Measurements from ENCODE around the gene NPAS1. TPM values are rescaled to one million over a fixed set of nuclear protein-coding genes. Genes with fewer than 3 reads are reported as not detected.

Gene NPAS1
- total and polyA plus RNA-seq, 2 of the 8 experiments (the other 6 are each of a cell fraction or from before 2014, with no cell fraction given), result 9.9 to 13.9 TPM

DNA sequence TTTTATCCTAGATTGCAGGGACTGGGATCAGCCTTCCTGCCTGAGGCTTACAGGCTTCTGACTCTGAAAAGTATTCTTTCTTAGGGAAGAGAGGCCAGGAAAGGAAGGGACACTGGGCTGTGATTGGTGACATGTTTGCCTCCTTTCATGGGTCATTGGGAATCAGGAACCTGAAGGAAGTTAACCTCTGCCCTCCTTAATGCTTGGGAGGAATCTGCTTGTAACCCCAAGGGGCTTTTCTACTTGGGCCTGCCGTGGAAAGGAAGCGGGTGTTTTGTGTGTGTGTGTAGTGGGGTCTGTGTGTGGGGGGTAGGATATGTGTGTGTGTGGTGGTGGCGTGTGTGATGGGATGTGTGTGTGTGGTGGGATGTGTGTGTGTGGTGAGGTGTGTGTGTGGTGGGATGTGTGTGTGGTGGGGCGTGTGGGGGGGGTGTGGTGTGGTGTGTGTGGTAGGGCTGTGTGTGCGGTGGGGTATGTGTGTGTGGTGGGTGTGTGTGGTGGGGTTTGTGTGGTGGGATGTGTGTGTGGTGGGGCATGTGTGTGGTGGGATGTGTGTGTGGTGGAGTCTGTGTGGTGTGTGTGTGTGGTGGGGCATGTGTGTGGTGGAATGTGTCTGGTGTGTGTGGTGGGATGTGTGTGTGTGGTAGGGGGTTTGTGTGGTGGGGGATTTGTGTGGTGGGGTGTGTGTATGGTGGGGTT lies 41.3 kb upstream of the NPAS1 start:
- no peaks in the 10 kb centered on the region for H3K79me2 ChIP-seq (ENCODE audit: control insufficient read depth in 1 of 2, insufficient read depth in 2 of 2, low read length in 2 of 2)
- peak overlapping the region; percentile 54; the same call in 1 of the 2 replicates for H2AK5ac ChIP-seq (ENCODE audit: low read depth, low read length)
- no peak overlapping the region for H3K4ac ChIP-seq (replicated peaks; ENCODE audit: insufficient read length, low read depth, low read length)
- no peaks in the 10 kb centered on the region for H3K36me3 ChIP-seq (ENCODE audit: control insufficient read depth in 2 of 4, insufficient read depth in 4 of 4, low read length in 3 of 4)
- H3K9ac ChIP-seq (replicated peaks in 1 of 4; ENCODE audit: extremely low read depth in 1 of 4, low read depth in 3 of 4, low read length in 3 of 4), result no peak overlapping the region; a peak in 1 of 7 replicates
- peaks cover 3 to 13% of the 10 kb centered on the region in 2 experiments for H4K20me1 ChIP-seq (replicated peaks in 1 of 2; ENCODE audit: control insufficient read depth in 1 of 2, insufficient read depth in 2 of 2, low read length in 2 of 2)
- no peak overlapping the region for H4K5ac ChIP-seq (ENCODE audit: insufficient read length, low read depth, low read length)
- TF ChIP-seq GABPA (IDR thresholded peaks at IDR 0.05; ENCODE audit: borderline replicate concordance, insufficient read depth, low read length), result no peak
- no peak for TF ChIP-seq SRF (IDR thresholded peaks at IDR 0.05; ENCODE audit: low read depth, low read length)
- TF ChIP-seq RXRA (IDR thresholded peaks at IDR 0.05; ENCODE audit: insufficient read depth, low read depth, low read length), result no peak
- no peak for TF ChIP-seq EP300 (IDR thresholded peaks at IDR 0.05; ENCODE audit: borderline replicate concordance in 1 of 2, low read depth in 2 of 2, low read length in 2 of 2)
- TF ChIP-seq SP1 (IDR thresholded peaks at IDR 0.05; ENCODE audit: low read depth, low read length), result no peak
- TF ChIP-seq MAFK (IDR thresholded peaks at IDR 0.05; ENCODE audit: low read depth, low read length), result no peak
- TF ChIP-seq RFX5 (IDR thresholded peaks at IDR 0.05; ENCODE audit: borderline replicate concordance, low read depth, low read length), result no peak
- no peak for TF ChIP-seq HDAC6 (IDR thresholded peaks at IDR 0.05; ENCODE audit: low read depth, low read length)
- no peak for TF ChIP-seq SAP30 (IDR thresholded peaks at IDR 0.05; ENCODE audit: insufficient read depth, insufficient replicate concordance, low read length)
- no peak overlapping the region for H3K14ac ChIP-seq (ENCODE audit: insufficient read length)
- no peaks in the 10 kb centered on the region for H3K27me3 ChIP-seq (replicated peaks in 1 of 4; ENCODE audit: control insufficient read depth in 3 of 4, extremely low read depth in 1 of 4, insufficient read depth in 3 of 4, low read length in 3 of 4)
- POLR2A ChIA-PET (ENCODE audit: partially characterized antibody), result interaction anchor here (1.0 to 1.5 kb wide), 4 partner anchors 8 to 116 kb away, joined by 3 to 4 read pairs (median 3); no protein-coding TSS in a partner anchor
- no peak overlapping the region for H2BK120ac ChIP-seq (replicated peaks; ENCODE audit: low read depth, low read length)
- 81% methylated on average over 5 of the region's 5 CpGs; no CpG with 5 or more reads in 1 of the 2 experiments for WGBS, 2 experiments (ENCODE audit: extremely low coverage in 1 of 2, insufficient coverage in 1 of 2, insufficient read length in 1 of 2, insufficient replicate concordance in 2 of 2, low coverage in 1 of 2, low lambda C conversion rate in 2 of 2, missing lambda C conversion rate in 1 of 2)
- no peaks in the 10 kb centered on the region for H3K9me3 ChIP-seq (ENCODE audit: insufficient read depth in 2 of 2, low read depth in 1 of 2, low read length in 1 of 2)
- FAIRE-seq (no peak), DNase-seq (ENCODE audit: low read depth in 1 of 2, low spot score in 2 of 2) (no peak)
- H2AFZ ChIP-seq (ENCODE audit: low read length), result no peak overlapping the region
- no peak overlapping the region for H3K27ac ChIP-seq (ENCODE audit: low read depth, low read length)
- 0 out of 2 replicates have a peak overlapping the region, but pooled peaks have one; percentile 9 for H3K18ac ChIP-seq (ENCODE audit: extremely low read depth, low read length)
- peak overlapping the region; percentile 30; the same call in 1 of the 2 replicates for H2BK5ac ChIP-seq (ENCODE audit: low read depth, low read length)
- no peak overlapping the region for H3K4me2 ChIP-seq (ENCODE audit: insufficient read depth in 1 of 2, low read depth in 2 of 2, low read length in 2 of 2)
- peaks cover 14 to 24% (median 20%) of the 10 kb centered on the region in 4 experiments for H3K4me1 ChIP-seq (replicated peaks in 1 of 4; ENCODE audit: control insufficient read depth in 3 of 4, insufficient read depth in 4 of 4, low read length in 3 of 4)
- peak overlapping the region; percentile 59 for H3K56ac ChIP-seq (replicated peaks; ENCODE audit: insufficient read length, low read depth, low read length)
- peaks cover 18% of the 10 kb centered on the region for H3K79me1 ChIP-seq (ENCODE audit: low read depth, low read length)
- no peak overlapping the region for H3K4me3 ChIP-seq (ENCODE audit: extremely low read depth in 1 of 4, insufficient read depth in 2 of 4, low read depth in 3 of 4, low read length in 4 of 4)
- H2BK20ac ChIP-seq (ENCODE audit: low read length), result no peak overlapping the region
- H2BK12ac ChIP-seq (ENCODE audit: low read depth, low read length), result 0 out of 2 replicates have a peak overlapping the region, but pooled peaks have one; percentile 30
- peaks cover 8% of the 10 kb centered on the region; the same call in 1 of the 2 replicates for H3K23me2 ChIP-seq (ENCODE audit: low read depth, low read length)
- H4K8ac ChIP-seq (ENCODE audit: extremely low read depth, insufficient read depth, low read length), result no peak overlapping the region
- no peak overlapping the region for H4K91ac ChIP-seq (replicated peaks; ENCODE audit: insufficient read length, low read length)
- no peak overlapping the region for H3K23ac ChIP-seq (ENCODE audit: insufficient read length)
- CTCF ChIA-PET (ENCODE audit: partially characterized antibody), result interaction anchor here (0.7 to 5.0 kb wide), 6 partner anchors 12 to 123 kb away, joined by 3 to 50 read pairs (median 6); no protein-coding TSS in a partner anchor
- peak overlapping the region; percentile 74; the same call in 1 of the 2 replicates for H2BK15ac ChIP-seq (ENCODE audit: low read length)
